GM19025 (cell line): Measurements from ENCODE around the gene RIMS3.

Experiments used
- ATAC-seq: cut with Tn5 transposase; IDR thresholded peaks from one replicate; pipeline ENCODE4 v1.9.1; 2021; ENCODE audit warnings: mild to moderate bottlenecking, low read depth, moderate library complexity; ENCODE audit not compliant: unreplicated experiment

The RIMS3 gene

DNA sequence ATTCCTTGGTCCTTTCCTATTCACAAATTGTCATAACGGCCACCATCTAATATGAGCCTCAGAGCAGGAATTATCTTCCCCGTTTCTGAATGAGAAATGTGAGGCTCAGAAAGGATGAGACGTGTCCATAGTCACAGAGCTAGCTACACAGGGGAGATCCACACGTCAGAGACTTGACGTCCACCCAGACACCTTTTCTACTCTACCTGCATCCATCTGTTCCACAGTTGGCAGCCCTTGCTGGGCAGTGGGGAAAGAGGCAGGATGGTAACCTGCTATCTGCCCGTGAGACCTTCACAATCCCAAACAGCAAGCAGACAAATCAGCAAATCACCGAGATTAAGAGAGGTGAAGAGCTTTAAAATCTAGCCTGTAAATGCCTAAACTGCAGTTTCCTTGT, 8.4 kb downstream of the RIMS3 start:
- ATAC-seq = no peak

DNA sequence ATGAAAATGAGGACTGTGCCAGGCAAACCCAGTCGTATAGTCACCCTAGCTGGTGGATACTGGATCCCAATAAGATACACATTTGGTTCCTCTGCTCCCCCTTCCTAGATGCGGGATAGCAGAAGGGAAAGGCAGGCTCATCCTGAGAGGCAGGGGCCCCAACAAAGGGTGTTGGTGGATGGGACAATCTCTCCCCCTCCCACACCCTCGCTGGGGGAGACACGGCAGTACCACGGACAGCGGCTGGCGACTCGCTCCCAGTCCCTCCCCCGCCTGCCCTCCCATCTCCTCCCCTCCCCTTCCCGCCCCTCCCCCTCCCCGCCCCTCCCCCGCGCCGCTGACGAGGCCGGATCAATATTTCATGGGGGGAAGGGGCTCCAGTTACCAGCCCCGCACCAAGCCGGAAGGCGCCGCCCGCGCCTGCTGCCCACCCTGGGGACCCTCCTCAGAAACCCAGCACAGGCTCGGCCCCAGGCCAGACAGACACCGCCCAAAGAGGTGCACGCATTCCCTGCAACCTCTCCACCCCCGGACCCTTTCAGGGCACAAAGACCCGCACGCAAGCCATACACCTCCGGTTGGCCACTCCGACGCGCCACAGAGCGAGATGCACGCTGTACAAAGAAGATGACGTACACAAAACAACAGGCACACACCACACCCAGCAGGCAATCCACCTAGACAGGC, 11.5 kb downstream of the RIMS3 start:
- no peak for ATAC-seq

DNA sequence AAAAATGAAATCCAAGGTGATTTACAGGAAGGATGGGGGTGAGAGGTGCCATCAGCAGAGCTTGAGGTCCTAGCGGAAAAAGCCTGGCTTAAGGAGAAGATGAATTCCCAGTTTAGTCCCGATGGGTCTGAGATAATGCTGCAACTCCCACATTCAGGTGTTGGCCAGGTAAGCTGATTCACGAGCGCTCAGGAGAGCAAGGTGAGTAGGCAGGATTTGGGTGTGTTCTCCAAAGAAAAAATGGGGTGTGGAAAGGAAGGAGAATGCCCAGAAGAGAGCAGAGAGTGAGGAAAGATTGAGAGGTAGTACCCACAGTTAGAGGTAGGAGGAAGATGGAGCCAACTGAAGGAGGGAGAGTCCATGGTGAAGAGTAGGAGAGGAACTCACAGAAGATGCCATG, 12.5 kb downstream of the RIMS3 start:
- ATAC-seq = no peak

DNA sequence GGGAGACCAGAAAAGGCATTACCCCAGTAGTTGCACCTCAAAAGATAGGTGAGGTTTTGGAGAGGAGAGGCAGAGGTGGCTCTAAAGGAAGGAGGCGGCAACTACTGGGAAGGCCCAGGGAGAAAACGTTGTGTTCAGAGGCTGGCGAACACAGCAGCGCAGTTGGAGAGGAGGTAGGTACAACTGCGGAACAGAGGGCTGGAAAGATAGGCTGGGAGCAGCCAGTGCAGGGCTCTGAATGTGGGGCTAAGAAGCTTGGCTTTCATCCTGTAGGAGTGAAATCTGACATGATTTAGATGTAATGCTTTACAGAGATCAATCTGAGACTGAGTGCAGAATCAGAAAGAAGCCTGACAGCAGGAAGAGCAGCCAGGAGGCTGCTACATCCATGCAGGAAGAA, 13.0 kb downstream of the RIMS3 start:
- no peak for ATAC-seq

DNA sequence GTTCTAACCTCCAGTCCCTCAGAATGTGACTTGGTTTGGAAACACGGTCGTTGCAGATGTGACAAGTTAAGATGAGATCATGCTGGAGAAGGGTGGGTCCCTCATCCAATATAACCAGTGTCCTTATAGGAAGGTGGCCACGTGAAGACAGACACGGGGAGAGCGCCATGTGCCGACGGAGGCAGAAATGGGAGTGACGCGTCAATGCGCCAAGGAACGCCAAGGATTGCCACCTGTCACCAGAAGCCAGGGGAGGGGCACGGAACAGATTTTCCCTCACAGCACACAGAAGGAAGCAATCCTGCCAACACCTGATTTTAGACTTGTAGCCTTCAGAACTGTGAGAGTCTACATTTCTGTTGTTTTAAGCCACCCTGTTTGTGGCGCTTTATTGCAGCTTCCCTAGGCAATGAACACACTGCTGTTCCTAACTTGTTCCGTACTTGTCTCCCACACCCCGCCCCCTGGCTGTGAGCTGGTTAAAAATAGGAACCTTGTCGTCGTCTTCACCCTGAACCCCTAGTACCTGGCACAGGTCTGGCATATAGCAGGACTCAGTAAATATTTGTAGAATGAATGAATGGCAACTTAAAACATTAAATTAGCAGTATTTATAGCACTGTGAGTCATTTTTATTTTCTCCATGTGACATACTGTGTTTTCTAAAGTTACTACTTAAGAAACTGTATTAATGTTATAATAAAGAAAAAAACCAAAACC, 14.2 kb downstream of the RIMS3 start:
- ATAC-seq = no peak

DNA sequence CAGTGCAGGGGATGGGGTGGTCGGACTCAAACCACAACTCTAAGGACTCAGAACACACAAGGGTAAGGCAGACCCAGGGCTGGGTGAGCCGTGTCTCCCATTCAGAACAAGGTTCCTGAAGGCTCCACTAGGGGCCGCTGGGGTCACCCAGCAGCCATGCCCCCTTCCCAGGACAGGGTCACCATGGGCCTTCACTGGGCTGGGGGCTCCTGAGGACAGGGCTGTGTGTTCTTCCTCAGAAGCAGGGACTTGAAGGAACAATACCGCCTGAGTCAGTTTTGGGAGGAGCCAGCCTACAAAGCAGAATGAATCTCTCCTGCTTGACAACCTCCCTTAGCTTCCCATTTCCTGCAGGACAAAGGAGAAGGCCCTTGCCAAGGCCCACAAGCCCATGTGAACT, 15.4 kb downstream of the RIMS3 start:
- no peak for ATAC-seq

DNA sequence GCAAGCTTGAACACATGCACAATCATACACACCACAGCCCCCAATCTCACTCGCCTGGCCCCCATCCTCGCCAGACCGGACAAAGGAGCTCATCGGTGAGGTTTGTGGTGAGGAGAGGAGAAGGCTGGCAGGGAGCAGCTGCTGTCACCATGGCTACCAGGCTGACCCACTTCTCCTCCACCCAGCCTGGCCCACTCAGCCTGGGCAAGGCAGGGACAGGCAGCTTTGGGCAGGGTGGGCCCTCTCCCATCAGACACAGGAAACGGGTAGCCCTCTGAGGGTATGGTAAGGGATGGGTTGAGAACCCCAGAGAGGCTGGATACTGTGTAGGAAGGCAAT, 15.9 kb downstream of the RIMS3 start:
- no peak for ATAC-seq

DNA sequence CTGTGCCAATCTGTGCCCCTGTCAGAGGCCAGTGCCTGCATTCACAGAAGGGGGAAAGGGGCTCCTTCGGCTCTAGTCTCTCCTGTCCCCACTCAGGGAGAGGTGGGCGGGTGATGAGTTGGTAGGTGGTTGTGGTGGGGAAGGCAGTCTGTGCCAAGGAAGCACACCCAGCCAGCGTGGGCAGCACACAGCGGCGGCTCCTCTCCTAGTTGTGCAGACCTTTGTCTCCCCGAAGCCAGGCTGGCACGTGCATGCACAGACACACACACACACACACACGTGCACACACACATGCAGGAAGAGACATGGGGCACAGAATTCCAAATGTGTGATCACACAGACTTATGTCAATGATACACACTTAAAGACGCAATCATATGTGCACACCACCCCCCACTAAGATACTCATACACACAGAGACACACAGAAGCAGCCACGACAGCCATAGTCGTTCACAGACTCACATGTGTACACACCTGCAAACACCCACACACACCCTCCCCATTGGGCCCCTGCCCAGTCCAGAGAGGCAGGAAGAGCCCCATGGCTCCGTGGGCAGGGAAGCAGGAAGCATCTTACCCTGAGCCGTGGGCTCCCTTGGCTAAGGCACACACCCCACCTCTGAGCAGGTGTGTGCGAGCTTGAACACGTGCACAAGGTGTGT, 16.4 kb downstream of the RIMS3 start:
- no peak for ATAC-seq

DNA sequence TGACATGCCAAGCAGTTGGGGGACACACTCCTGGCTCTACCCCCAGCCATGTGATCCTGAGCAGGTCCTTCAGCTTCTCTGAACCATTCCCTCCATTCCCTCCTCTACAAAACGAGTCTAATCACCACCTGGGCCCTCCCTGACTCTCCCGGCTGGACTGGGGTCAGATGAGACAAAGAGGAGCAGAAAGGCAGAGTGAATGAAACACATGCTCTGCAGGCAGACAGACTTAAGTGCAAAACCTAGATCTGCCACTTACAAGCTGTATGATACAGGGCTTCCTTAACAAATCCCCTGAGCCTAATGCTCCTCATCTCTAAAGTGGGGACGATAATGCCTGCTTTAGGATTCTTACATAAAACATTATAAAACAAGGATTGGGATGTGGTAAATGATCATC, 17.3 kb downstream of the RIMS3 start:
- ATAC-seq = no peak

DNA sequence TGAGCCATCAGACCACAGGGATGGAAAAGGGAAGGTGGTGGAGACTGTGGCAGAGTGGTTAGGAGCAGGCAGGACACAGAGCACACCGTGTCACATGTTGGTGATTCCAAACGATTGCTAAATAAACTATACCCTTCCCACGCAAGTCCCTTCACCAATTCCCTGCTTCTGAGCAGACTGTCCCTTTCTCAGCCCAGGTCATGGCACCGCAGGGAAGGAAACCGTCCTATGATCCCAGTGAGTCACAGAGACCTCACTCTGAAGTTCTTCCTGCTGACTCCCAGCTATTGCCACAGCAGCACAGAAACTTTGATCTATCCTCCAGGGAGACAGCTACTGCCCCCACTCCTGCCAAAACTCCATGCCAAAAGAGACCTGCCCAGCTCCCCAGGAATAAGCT, 19.2 kb downstream of the RIMS3 start:
- ATAC-seq = no peak

DNA sequence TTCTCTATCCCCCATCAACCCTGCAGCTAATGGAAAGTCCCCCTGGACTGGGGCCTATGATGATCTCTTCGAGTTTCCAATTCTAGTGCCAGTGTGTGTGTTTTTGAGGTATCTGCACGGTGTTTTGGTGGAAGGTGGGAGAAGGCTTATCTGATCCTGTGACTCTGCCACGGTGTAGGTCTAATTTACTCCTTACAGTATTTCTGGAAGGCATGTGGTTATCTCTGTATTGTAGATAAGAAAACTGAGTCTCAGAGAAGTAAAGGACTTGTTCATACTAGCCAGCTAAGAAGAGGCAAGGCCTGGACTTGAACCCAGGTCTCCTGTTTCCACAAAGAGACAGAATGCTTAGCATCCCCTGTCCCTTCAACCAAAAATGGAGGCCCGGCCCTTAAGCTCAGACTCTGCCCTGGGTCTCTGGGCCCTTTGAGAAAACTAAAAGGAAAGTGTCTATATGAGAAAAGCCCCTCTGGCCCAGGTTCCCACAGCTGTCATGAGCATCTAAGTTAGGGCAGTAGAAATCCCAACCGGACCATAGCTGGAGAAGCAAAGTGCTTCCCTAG, 20.3 kb downstream of the RIMS3 start:
- ATAC-seq = no peak

DNA sequence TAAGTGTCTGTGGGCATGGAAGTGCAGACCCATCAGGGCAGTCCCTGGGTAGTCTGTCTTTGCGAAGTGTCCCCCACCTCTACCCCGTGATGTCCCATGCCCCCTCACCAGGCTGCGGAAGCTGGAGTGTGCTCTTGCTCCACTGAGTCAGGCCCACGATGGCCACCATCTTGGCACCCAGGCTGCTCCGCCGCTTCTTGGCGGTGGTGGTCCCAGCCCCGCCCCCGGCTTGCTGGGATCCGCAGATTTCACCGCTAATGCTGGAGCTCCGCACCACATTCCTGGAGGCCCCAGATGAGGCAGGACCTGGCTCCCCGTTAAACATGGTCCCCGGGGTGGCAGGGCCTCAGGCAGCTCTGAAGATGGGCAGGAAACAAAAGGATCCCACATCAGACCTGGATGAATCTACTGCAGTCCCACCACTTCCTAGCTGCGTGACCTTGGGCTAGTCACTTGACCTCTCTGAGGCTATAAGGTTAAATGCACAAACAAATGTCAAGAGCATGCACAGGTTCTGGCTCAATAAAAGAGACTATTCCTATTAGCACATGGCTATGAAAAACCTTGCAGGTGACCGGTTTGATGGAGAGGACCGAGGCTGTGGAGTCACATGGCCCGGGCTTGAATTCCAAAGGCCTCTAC, 23.8 kb downstream of the RIMS3 start:
- ATAC-seq = no peak

DNA sequence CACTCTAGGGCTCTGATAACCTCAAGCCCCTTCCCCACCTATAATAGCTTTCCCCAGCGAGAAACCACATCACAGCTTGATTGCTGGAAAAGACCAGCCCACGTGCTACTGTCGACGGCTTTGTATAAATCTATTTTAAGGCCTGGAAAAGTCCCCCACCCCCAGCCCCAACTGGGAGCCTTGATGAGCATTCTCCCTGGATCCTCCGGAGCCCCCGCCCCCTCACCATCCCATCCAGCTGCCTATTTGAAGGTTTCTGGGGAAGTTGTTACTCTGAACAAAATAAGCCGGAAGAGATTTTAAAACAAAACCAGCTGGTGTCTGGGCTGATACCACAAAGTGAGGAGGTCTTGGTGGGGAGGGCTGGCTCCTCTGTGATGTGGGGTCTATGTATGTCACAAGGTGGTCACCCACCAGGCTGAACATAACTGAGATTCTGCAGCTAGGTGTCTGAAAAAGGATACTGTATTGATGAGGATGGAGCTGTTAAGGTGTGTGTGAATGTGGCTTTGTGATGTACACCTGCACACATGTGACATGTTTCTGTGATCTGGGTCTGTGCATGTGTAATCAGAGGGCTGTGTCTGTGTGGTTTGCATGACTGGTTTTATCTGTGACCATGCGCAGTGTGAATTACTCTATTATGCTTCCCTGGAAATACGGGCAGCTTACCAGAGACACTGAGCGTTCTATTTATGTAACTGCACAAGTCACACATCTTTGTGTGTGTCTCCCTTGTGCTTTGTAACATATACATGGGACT, 25.0 kb downstream of the RIMS3 start:
- ATAC-seq = no peak

DNA sequence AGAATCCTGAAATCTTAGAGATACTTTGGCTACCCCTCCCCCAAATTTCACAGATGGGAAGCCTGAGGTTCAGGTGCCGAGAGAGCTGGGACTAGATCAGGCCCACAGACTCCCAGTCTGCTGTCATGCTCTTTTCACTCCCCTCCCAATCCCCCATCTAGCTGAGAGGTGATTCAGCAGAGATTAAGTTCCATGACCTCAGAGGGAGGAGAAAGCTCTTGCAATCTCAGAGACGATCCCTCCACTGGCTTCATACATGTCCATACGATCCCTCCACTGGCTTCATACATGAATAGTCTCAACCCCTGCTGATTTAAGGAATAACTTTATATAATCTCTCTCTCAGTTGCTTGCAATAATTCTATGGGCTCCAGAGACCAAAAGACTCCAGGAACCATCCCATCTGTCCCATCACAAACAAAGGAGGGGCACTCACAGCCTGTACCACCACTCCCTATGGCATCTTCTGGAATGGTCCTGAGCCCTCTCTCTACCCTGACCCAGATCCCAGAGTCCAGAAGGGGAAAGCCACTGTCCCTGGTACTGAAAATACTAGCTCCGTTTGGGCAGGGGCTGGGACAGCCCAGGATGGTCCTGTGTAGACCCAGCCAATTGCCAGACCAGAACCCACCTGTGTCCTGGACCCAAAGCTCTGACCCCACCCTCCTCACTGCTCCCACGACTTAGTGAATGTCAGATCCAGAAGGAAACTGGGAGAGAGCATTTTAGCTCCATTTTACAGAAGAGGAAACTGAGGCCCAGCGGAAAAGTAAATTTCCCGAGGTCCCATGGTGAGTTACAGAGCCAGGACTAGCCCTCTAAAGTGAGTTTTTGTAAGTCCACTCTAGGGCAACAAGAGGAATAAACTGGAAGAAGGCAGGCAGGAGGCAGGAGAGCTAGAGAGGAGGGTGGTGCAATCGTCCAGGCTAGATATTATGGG, 27.1 kb downstream of the RIMS3 start:
- no peak for ATAC-seq

DNA sequence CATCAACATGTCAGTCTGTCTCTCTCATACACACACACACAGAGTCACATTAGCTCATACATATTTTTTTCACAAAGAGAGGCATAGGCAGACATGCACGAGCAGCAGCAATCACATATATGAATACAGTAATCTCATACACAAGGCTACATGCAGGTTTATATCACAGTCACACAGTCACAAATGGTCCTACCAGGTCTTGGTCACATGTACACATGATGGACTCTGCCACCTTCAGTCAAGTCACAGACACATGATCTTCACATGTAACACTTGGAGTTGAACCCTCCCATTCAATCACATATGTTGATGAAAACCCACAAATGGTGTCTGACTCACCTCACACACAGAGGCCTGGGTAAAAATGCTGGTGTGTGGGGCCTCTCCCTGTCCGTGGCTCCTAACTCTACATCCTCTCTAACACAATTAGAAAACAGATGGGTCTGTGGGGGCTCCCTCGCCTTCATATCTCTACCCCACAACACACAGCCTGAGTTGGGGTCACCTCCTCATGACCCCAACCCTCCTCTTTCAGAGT, 27.9 kb downstream of the RIMS3 start:
- no peak for ATAC-seq

DNA sequence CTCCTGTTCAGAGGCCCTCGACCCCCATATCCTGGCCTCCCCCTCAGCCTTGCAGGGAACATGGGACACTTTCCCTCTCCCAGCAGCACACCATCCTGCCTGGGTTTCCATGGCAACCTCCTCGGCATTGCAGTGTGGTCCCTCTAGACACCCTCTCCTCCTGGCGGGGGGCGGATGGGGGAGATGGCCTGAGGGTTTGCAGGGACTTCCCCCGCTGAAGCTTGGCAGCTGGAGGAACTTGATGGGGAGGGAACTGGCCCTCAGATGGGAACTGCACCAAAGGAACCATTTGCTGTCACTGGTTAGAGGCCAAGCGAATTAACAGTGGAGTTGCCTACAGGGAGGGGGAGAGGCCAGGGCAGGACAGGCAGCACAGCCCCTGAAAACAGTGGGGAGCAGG, 28.7 kb downstream of the RIMS3 start:
- no peak for ATAC-seq

DNA sequence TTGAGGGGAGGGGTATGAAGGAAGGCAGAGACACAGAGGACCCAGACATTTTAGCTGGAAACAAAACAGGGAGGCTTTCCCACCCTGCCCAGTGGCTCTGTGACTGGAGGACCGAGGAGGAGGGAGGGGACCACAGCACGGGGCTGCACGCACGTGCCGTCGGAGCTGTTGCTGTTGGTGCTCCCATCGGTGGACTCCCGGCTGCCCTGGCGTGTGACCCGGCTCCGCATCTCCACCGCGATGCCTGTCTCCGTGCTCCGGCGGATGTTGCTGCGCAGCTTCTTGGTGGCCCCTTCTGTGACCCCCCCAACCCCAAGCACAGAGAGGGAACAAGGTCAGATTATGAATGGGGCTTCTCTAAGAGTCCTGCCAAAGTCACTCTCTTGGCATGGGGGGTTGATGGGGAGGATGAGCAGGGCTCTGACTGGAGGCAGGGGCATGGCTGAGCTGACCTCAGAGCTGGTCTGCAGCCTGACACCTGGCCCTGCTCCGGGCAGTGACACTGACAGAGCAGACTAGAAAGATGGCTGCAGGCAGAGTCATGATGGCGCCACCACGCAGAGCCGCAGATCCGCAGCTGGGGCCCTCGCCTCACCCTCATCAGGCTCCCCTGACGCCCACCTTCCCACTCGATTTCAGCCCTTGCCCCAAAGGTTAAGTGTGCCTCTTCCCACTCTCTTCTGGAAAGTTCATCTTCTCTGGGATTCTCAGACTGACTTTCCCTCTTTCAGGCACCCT, 29.6 kb downstream of the RIMS3 start:
- no peak for ATAC-seq

DNA sequence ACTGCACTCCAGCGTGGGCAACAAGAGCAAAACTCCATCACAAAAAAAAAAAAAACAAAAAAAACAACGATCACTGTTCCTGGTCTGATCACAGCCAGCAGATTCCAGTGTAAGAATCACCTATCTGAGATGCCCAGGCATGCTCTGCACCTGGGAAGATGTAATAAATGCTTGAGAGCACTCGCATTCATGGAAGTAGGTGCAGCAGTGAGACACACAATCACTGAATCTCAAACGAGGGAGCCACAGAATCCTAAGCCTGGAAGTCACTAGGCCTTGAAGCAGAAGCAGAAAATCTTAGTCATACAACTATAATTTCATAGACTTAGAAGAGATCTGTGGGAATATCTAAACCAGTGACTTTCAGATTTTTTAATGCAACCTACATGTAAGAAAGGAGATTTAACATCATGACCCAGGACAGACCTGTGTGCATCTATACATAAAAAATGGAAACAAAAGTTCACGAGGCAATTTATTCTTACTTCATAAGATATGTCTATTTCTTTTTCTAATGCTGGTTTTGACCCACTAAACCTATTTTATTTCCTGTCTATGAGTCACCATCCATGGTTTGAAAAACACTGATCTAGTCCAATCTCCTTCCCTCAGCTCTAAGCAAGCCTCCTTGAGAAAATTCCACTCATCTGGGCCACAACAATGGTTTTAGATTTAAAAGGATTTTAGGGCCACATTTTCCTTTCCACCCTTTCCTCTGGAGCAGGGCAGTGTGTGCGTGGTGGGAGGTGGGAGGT, 30.4 kb downstream of the RIMS3 start:
- no peak for ATAC-seq
